Subcutaneous adipose tissue (tissue), 4 donors: ENCODE results near the gene FGD3. TPM values are rescaled to one million over a fixed set of nuclear protein-coding genes. Genes with fewer than 3 reads are reported as not detected.

ENCODE experiments used
- CTCF ChIP-seq: fragments of 450-650 bp; IDR thresholded peaks from one replicate; pipeline ENCODE4 v1.5.1; 2016; ENCODE audit warnings: low read depth, mild to moderate bottlenecking, control low read depth, antibody characterized with exemption, moderate library complexity
- total RNA-seq, 4 donors: library from RNA; depleted of rRNA; stranded (reverse); fragments of >200 nt; gene quantifications; one replicate each; pipeline ENCODE4 v1.1.0, GENCODE V29; 2016

FGD3 gene
- total RNA-seq, 4 donors from 2014 or later, result 4.1 to 15.6 (median 11.7) TPM

GRCh38 chr9:93004561-93004960, 57.2 kb downstream of the FGD3 start:
- TF ChIP-seq CTCF, result no peak

GRCh38 chr9:93005876-93006275, 58.6 kb downstream of the FGD3 start:
- TF ChIP-seq CTCF, result no peak

- no peak for TF ChIP-seq CTCF
Observed at GRCh38 chr9:93007529-93008058, 60.3 kb downstream of the FGD3 start.

GRCh38 chr9:93008457-93008856, 61.1 kb downstream of the FGD3 start:
- no peak for TF ChIP-seq CTCF

- TF ChIP-seq CTCF, result no peak
Observed at GRCh38 chr9:93009337-93010015, 62.2 kb downstream of the FGD3 start.

GRCh38 chr9:93010056-93010455, 62.7 kb downstream of the FGD3 start:
- TF ChIP-seq CTCF, result no peak

- TF ChIP-seq CTCF, result no peak
Observed at GRCh38 chr9:93010704-93011103, 63.4 kb downstream of the FGD3 start.
